Sigmoid colon (tissue), 7 donors: ENCODE measurements around the gene CTPS2. TPM values are rescaled to one million over a fixed set of nuclear protein-coding genes. Genes with fewer than 3 reads are reported as not detected.

Experiments used
- DNase-seq: peaks from one replicate; pipeline ENCODE4 v3.0.0-alpha.2; 2019
- H3K27ac ChIP-seq, 4 donors: fragments of 200-600 bp; sonication (generic); one replicate each; pipeline ENCODE4 v1.5.1; 2016 to 2019; ENCODE audit warnings: mild to moderate bottlenecking in 1 of 4
- H3K27me3 ChIP-seq, 3 donors: fragments of 200-600 bp; sonication (generic); one replicate each; pipeline ENCODE4 v1.5.1; 2019; ENCODE audit warnings: mild to moderate bottlenecking in 1 of 3
- H3K36me3 ChIP-seq, 4 donors: fragments of 200-600 bp; sonication (generic); one replicate each; pipeline ENCODE4 v1.5.1; 2016 to 2019
- H3K4me1 ChIP-seq, 4 donors: fragments of 200-600 bp; sonication (generic); one replicate each; pipeline ENCODE4 v1.5.1; 2017 to 2019
- H3K4me3 ChIP-seq, 4 donors: fragments of 200-600 bp; sonication (generic); one replicate each; pipeline ENCODE4 v1.5.1; 2017 to 2019; ENCODE audit warnings: mild to moderate bottlenecking in 2 of 4, moderate library complexity in 1 of 4
- H3K9me3 ChIP-seq, 4 donors: fragments of 200-600 bp in 3 of 4; sonication (generic) in 3 of 4; one replicate each; pipeline versions ENCODE4 v1.5.1 to v1.6.1; 2013 to 2019
- CTCF ChIP-seq, 4 experiments: fragments of 450-650 bp in 3 of 4; fragments of 200-600 bp in 1 of 4; IDR thresholded peaks; one replicate each; pipeline ENCODE4 v1.5.1; 2016 to 2019; ENCODE audit warnings: antibody characterized with exemption in 4 of 4, mild to moderate bottlenecking in 3 of 4, moderate library complexity in 2 of 4
- EP300 ChIP-seq, 4 donors: sonication (generic); formaldehyde crosslinking; IDR thresholded peaks; one replicate each; pipeline ENCODE4 v1.6.1; 2017; ENCODE audit warnings: antibody characterized with exemption in 4 of 4
- POLR2A ChIP-seq, 2 donors: fragments of 450-650 bp; IDR thresholded peaks; one replicate each; pipeline ENCODE4 v1.6.1; 2016; ENCODE audit warnings: antibody characterized with exemption in 2 of 2, mild to moderate bottlenecking in 2 of 2, moderate library complexity in 2 of 2
- POLR2AphosphoS5 ChIP-seq, 4 donors: sonication (generic); formaldehyde crosslinking; IDR thresholded peaks; one replicate each; pipeline ENCODE4 v1.6.1; 2017; ENCODE audit warnings: antibody characterized with exemption in 4 of 4
- WGBS, 2 donors: extraction: QIAGEN DNeasy Blood & Tissue Kit; methylation state at CpG; one replicate each; pipeline ENCODE4 v1.1.7; 2013; 5-methylcytosine and 5-hydroxymethylcytosine counted together
- intact Hi-C: fragments of 100-400 bp; cut with DNase I; formaldehyde crosslinking; loops from one replicate; pipeline ENCODE4 v1.15.1; 2023
- polyA plus RNA-seq, 3 donors: library from polyadenylated mRNA; stranded (reverse); fragments of 200-250 nt; gene quantifications; one replicate each; pipeline ENCODE4 v1.2.3, GENCODE V29; 2013
- total RNA-seq, 4 donors: library from RNA; depleted of rRNA; stranded (reverse); fragments of >200 nt; gene quantifications; one replicate each; pipeline ENCODE4 v1.1.0, GENCODE V29; 2016
- donor health status: healthy with polysubstance abuse.
- donor health status: Bipolar disorder and iron deficiency.
- donor health status: healthy.

The CTPS2 gene
- total and polyA plus RNA-seq, 7 donors: 6.0 to 23.0 (median 11.7) TPM

DNA sequence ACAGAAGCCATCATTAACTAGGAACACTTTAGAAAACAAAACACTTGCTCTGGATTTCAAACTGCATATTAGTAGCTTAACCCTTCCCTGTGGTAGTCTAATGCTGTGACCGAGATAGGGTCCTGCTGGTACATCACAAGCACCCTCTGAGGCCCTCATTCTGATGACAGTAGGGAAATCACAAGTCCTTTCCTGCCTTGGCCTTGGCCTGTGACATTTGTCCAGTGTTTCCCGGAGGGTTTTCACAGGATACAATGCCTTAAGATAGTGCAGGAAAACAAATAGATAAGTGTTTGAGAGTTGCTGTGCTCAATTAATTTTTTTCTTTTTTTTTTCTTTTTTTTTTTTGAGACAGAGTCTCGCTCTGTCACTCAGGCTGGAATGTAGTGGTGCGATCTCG is 36.0 kb upstream of the CTPS2 start:
- TF ChIP-seq CTCF (IDR thresholded peaks at IDR 0.05) (no peak), EP300 (IDR thresholded peaks at IDR 0.05) (no peak), POLR2A (IDR thresholded peaks at IDR 0.05) (no peak)
- H3K27me3 ChIP-seq: no peaks in the 10 kb centered on the region
- peaks cover 6 to 36% (median 15%) of the 10 kb centered on the region in 4 donors for H3K36me3 ChIP-seq
- no peak for DNase-seq
- intact Hi-C loops: no loop called here
- H3K4me3 ChIP-seq: no peak overlapping the region
- H3K4me1 ChIP-seq: no peaks in the 10 kb centered on the region
- H3K9me3 ChIP-seq: no peaks in the 10 kb centered on the region
- WGBS, 2 donors: 92 to 97% methylated on average over 5 of the region's 5 CpGs
- no peak overlapping the region for H3K27ac ChIP-seq

DNA sequence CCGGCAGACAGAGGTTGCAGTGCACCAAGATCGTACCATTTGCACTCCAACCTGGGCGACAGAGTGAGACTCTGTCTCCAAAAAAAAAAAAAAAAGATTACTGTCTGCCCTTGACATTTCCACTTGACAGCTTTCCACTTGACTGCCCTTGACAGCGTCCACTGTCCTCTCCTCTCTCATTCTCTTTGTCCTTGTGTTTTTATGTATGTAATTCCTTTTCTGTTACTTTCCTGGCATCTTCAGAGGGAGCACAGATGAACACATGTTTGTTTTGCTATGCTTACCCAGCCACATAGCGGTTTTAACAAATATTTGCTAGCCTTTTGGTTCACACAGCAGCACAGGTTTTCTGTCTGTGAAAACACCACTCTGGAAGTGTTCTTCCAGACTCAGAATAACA is 33.2 kb upstream of the CTPS2 start:
- DNase-seq: no peak
- H3K9me3 ChIP-seq: no peaks in the 10 kb centered on the region
- H3K27me3 ChIP-seq: no peaks in the 10 kb centered on the region
- TF ChIP-seq POLR2AphosphoS5 (IDR thresholded peaks at IDR 0.05): no peak
- no peak for TF ChIP-seq POLR2A (IDR thresholded peaks at IDR 0.05)
- no peak for TF ChIP-seq CTCF (IDR thresholded peaks at IDR 0.05)
- no peak for TF ChIP-seq EP300 (IDR thresholded peaks at IDR 0.05)
- H3K36me3 ChIP-seq: peaks cover 6 to 47% (median 15%) of the 10 kb centered on the region in 4 donors
- no peak overlapping the region for H3K27ac ChIP-seq
- H3K4me3 ChIP-seq: no peak overlapping the region
- intact Hi-C loops: no loop called here
- 91 to 96% methylated on average over 5 of the region's 5 CpGs for WGBS, 2 donors
- no peaks in the 10 kb centered on the region for H3K4me1 ChIP-seq

- no peak overlapping the region for H3K27ac ChIP-seq
- intact Hi-C loops: no loop called here
- TF ChIP-seq POLR2AphosphoS5 (IDR thresholded peaks at IDR 0.05): no peak
- no peak for TF ChIP-seq CTCF (IDR thresholded peaks at IDR 0.05)
- no peak for TF ChIP-seq EP300 (IDR thresholded peaks at IDR 0.05)
- TF ChIP-seq POLR2A (IDR thresholded peaks at IDR 0.05): no peak
- no peaks in the 10 kb centered on the region for H3K4me1 ChIP-seq
- no peak overlapping the region for H3K4me3 ChIP-seq
- no peaks in the 10 kb centered on the region for H3K27me3 ChIP-seq
- DNase-seq: no peak
- 82 to 93% methylated on average over 5 of the region's 5 CpGs for WGBS, 2 donors
- peaks cover 6 to 47% (median 15%) of the 10 kb centered on the region in 4 donors for H3K36me3 ChIP-seq
- no peaks in the 10 kb centered on the region for H3K9me3 ChIP-seq
These were observed 32.6 kb upstream of the CTPS2 start for GRCh38 chrX:16745102-16745501.

DNA sequence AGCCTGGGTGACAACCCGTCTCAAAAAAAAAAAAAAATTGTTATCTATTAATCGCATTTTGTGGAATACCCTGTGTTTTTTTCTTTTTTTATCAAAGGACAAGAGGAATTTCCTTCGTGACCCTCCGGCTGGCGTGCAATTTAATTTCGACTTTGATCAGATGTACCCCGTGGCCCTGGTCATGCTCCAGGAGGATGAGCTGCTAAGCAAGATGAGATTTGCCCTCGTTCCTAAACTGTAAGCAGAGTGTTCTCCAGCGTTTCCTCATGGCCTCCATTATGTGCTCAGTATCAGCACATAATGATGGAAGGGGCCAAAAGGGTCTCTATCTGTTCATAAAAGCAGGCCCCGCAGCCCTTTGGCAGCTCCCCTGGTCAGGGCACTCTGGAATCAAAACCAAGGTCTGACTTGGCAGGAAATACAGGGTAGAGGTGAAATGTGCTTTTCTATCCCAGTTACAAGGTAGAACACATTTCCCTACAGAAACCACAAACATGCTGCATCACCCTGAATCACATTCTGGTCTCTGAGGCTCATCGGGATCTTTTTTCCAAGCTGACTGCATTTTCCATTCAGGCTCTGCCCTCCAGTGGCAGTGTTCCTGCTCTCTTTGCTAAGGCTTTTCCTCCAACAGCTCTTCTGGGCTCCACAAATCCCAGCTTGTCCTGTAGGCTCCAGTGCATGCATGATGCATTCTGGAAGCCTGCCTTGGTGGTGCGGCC is 31.3 kb upstream of the CTPS2 start:
- no peak overlapping the region for H3K4me3 ChIP-seq
- no peak for DNase-seq
- no peaks in the 10 kb centered on the region for H3K4me1 ChIP-seq
- TF ChIP-seq POLR2A (IDR thresholded peaks at IDR 0.05) (no peak), POLR2AphosphoS5 (IDR thresholded peaks at IDR 0.05) (no peak), EP300 (IDR thresholded peaks at IDR 0.05) (no peak), CTCF (IDR thresholded peaks at IDR 0.05) (no peak)
- no peaks in the 10 kb centered on the region for H3K27me3 ChIP-seq
- peaks cover 6 to 44% (median 14%) of the 10 kb centered on the region in 4 donors for H3K36me3 ChIP-seq
- intact Hi-C loops: no loop called here
- no peak overlapping the region for H3K27ac ChIP-seq
- WGBS, 2 donors: 95 to 97% methylated on average over 12 of the region's 12 CpGs
- no peaks in the 10 kb centered on the region for H3K9me3 ChIP-seq

DNA sequence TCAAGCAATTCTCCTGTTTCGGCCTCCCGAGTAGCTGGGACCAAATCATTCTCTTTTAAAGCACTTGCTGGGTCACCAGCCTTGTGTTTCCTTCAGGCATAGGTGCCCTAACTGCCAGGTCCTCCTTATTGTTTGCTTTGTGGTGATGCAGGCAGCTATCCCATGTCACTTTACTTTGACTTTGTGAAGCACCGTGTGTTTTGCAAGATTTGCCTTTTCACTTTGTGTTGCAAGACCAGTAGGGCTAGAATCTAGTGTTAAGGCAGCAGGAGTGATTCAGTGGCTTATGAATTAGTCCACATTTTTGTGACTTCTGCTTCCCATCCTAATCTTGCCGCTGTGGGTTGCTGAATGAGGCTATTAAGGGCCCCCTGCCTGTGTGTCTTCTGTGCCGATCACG is 27.1 kb upstream of the CTPS2 start:
- peaks cover 9 to 50% (median 22%) of the 10 kb centered on the region in 4 donors for H3K36me3 ChIP-seq
- H3K27me3 ChIP-seq: no peaks in the 10 kb centered on the region
- H3K27ac ChIP-seq: no peak overlapping the region
- H3K4me1 ChIP-seq: no peaks in the 10 kb centered on the region
- DNase-seq: no peak
- H3K9me3 ChIP-seq: no peaks in the 10 kb centered on the region
- no peak overlapping the region for H3K4me3 ChIP-seq
- intact Hi-C loops: no loop called here
- TF ChIP-seq CTCF (IDR thresholded peaks at IDR 0.05): no peak
- TF ChIP-seq POLR2A (IDR thresholded peaks at IDR 0.05): no peak
- TF ChIP-seq POLR2AphosphoS5 (IDR thresholded peaks at IDR 0.05): no peak
- TF ChIP-seq EP300 (IDR thresholded peaks at IDR 0.05): no peak
- WGBS, 2 donors: 74 to 76% methylated on average over 6 of the region's 6 CpGs
